ENCODE results near the gene MFAP3L.

The MFAP3L gene

GRCh38 chr4:170026253-170027021, at the start of gene MFAP3L:
MFAP3L (minus strand) TSS chr4:170026395; CDS start chr4:170005877, 20,518 bp downstream.
- TF ChIP-seq, protein P1, sequence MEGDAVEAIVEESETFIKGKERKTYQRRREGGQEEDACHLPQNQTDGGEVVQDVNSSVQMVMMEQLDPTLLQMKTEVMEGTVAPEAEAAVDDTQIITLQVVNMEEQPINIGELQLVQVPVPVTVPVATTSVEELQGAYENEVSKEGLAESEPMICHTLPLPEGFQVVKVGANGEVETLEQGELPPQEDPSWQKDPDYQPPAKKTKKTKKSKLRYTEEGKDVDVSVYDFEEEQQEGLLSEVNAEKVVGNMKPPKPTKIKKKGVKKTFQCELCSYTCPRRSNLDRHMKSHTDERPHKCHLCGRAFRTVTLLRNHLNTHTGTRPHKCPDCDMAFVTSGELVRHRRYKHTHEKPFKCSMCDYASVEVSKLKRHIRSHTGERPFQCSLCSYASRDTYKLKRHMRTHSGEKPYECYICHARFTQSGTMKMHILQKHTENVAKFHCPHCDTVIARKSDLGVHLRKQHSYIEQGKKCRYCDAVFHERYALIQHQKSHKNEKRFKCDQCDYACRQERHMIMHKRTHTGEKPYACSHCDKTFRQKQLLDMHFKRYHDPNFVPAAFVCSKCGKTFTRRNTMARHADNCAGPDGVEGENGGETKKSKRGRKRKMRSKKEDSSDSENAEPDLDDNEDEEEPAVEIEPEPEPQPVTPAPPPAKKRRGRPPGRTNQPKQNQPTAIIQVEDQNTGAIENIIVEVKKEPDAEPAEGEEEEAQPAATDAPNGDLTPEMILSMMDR (IDR thresholded peaks at IDR 0.05; ENCODE audit: low read depth, low read length): no peak
- peak; percentile 89 for DNase-seq (ENCODE audit: low read depth, low spot score)
- in situ Hi-C loops (cut with HindIII; ENCODE audit: low sequenced_read_pairs): no loop called here
- peak within 1 kb of the TSS; percentile 72 for H3K4me3 ChIP-seq (ENCODE audit: low read depth, low read length)

GRCh38 chr4:170071196-170071595, 45.0 kb upstream of the MFAP3L start:
- in situ Hi-C loops (cut with HindIII; ENCODE audit: low sequenced_read_pairs): no loop called here
- no peak for DNase-seq (ENCODE audit: low read depth, low spot score)
- TF ChIP-seq, protein P1 (IDR thresholded peaks at IDR 0.05; ENCODE audit: low read depth, low read length): no peak
- H3K4me3 ChIP-seq (ENCODE audit: low read depth, low read length): no peak overlapping the region

- no peak for DNase-seq (ENCODE audit: low read depth, low spot score)
- in situ Hi-C loops (cut with HindIII; ENCODE audit: low sequenced_read_pairs): no loop called here
- H3K4me3 ChIP-seq (ENCODE audit: low read depth, low read length): no peak overlapping the region
- TF ChIP-seq, protein P1 (IDR thresholded peaks at IDR 0.05; ENCODE audit: low read depth, low read length): no peak
These were observed 42.4 kb upstream of the MFAP3L start for GRCh38 chr4:170068438-170069128.

DNA sequence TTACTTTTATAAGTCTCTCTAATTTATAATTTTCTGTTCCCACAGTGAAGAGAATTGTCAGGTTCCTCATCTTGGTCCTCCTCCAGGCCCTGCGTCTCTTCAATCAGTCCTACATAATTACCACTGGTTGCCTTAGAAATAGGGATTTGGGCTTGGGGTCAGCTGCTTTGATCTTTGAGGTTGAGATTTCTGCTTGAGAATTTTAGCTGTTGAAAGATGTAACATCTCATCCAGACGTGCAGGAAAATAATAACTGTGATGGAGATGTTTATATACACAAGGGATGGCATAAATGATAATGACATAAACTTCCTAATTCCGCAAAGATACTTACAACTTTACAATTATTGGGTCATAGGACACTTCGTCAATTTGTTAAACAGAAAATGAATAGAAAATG, 33.2 kb upstream of the MFAP3L start:
- TF ChIP-seq, protein P1 (IDR thresholded peaks at IDR 0.05; ENCODE audit: low read depth, low read length): no peak
- no peak for DNase-seq (ENCODE audit: low read depth, low spot score)
- H3K4me3 ChIP-seq (ENCODE audit: low read depth, low read length): no peak overlapping the region
- in situ Hi-C loops (cut with HindIII; ENCODE audit: low sequenced_read_pairs): no loop called here

DNA sequence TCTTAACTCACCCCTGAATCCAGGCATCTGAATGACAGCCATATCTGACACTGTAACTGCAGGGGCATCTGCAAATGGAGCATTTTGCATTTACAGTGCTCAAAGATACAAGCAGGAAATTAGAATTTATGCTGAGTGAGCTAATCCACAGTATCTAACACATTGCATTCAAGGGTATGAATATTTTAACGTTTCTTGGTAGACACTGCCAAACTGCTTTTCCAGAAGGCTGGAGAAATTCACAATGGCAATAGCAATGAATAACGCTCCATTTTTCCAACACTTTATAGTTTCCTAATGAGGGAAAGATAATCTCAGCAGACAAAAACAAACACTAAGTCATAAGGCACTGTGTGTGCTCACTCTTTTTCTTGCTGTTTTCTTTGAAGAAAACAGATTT, 32.6 kb upstream of the MFAP3L start:
- no peak overlapping the region for H3K4me3 ChIP-seq (ENCODE audit: low read depth, low read length)
- TF ChIP-seq, protein P1 (IDR thresholded peaks at IDR 0.05; ENCODE audit: low read depth, low read length): no peak
- in situ Hi-C loops (cut with HindIII; ENCODE audit: low sequenced_read_pairs): no loop called here
- DNase-seq (ENCODE audit: low read depth, low spot score): no peak

DNA sequence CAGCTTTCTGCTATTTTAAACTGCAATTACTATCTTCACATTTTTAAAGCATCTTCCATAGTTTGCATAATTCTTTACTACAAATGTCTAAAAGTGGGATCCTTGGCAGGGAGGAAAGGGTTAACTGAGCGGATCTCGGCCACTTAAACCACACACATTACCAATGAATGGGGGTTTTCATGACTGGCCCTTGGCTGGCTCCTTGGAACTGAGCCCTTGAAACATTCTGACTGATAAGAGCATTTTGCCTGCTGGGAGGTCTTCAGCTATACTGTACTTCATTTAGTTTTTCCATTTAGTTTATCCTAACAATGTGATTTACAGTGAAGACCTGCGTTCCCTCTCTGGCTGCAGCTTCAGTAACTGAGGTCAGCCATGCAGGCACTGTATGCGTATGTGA, 31.7 kb upstream of the MFAP3L start:
- TF ChIP-seq, protein P1 (IDR thresholded peaks at IDR 0.05; ENCODE audit: low read depth, low read length): no peak
- DNase-seq (ENCODE audit: low read depth, low spot score): no peak
- in situ Hi-C loops (cut with HindIII; ENCODE audit: low sequenced_read_pairs): no loop called here
- H3K4me3 ChIP-seq (ENCODE audit: low read depth, low read length): no peak overlapping the region
